MCF 10A (cell line): Measurements from ENCODE around the gene KATNA1. TPM values are rescaled to one million over a fixed set of nuclear protein-coding genes. Genes with fewer than 3 reads are reported as not detected.
A peak's percentile ranks its signal among the peaks of the same experiment; 100 is the strongest.

Experiments
- BruUV-seq: library from RNA; stranded (reverse); fragments of 400-500 nt; replicated peaks from 2 replicates; lab custom pipeline; 2021; lab: Mats Ljungman, UMichigan
- CTCF ChIA-PET: fragments of 300-600 bp; sonication (Branson Sonifier 250); formaldehyde crosslinking; extraction: SDS; loops from one replicate; lab custom pipeline; 2021; ENCODE audit warnings: antibody characterized with exemption, inconsistent platforms; lab: Yijun Ruan, JAX
- POLR2A ChIA-PET: fragments of 300-600, 350-650 bp; sonication (Branson Sonifier 250); formaldehyde crosslinking; extraction: SDS; loops from one replicate; lab custom pipeline; 2020; ENCODE audit warnings: antibody characterized with exemption, inconsistent platforms; lab: Yijun Ruan, JAX
- DNase-seq: peaks from one replicate; pipeline ENCODE4 v3.0.0-alpha.2; 2018; ENCODE audit not compliant: unreplicated experiment
- H3K27ac Mint-ChIP-seq: one replicate; pipeline ENCODE4 v1.8.0; 2022; ENCODE audit warnings: mild to moderate bottlenecking, low read depth, mixed read lengths; ENCODE audit not compliant: unreplicated experiment
- H3K27me3 Mint-ChIP-seq: one replicate; pipeline ENCODE4 v1.8.0; 2022; ENCODE audit warnings: mixed read lengths; ENCODE audit not compliant: insufficient read depth, unreplicated experiment
- H3K36me3 Mint-ChIP-seq: one replicate; pipeline ENCODE4 v1.8.0; 2022; ENCODE audit warnings: mild to moderate bottlenecking, moderate library complexity, mixed read lengths; ENCODE audit not compliant: insufficient read depth, unreplicated experiment
- H3K4me1 Mint-ChIP-seq: one replicate; pipeline ENCODE4 v1.8.0; 2022; ENCODE audit warnings: mixed read lengths; ENCODE audit not compliant: insufficient read depth, unreplicated experiment
- H3K4me3 Mint-ChIP-seq: one replicate; pipeline ENCODE4 v1.8.0; 2022; ENCODE audit warnings: mild to moderate bottlenecking, moderate library complexity, mixed read lengths; ENCODE audit not compliant: unreplicated experiment
- H3K9me3 Mint-ChIP-seq: one replicate; pipeline ENCODE4 v1.8.0; 2022; ENCODE audit warnings: mixed read lengths; ENCODE audit not compliant: unreplicated experiment
- CTCF ChIP-seq: fragments of 200-600 bp; IDR thresholded peaks from one replicate; pipeline ENCODE4 v1.8.0; 2022; ENCODE audit warnings: antibody characterized with exemption, mild to moderate bottlenecking; ENCODE audit not compliant: unreplicated experiment
- intact Hi-C: fragments of 100-400 bp; cut with micrococcal nuclease; formaldehyde crosslinking; loops from 2 replicates; pipeline ENCODE4 v1.14.1; 2022
- total RNA-seq: library from RNA; stranded (reverse); gene quantifications from 2 replicates; pipeline ENCODE4 v1.2.3, GENCODE V29; 2022

Gene KATNA1
- total RNA-seq, 1 experiment from 2014 or later = 25.8 TPM

GRCh38 chr6:149551920-149552319, 96.6 kb downstream of the KATNA1 start:
- Mint-ChIP-seq H3K27me3 (peaks cover 21% of the 10 kb centered on the region), H3K27ac (no peak overlapping the region), H3K4me3 (no peak overlapping the region), H3K36me3 (peaks cover 5% of the 10 kb centered on the region), H3K4me1 (peaks cover 5% of the 10 kb centered on the region), H3K9me3 (no peaks in the 10 kb centered on the region)
- CTCF ChIA-PET = interaction anchor here (1.0 kb wide), 1 partner anchor 10 kb away, joined by 3 read pairs; no protein-coding TSS in a partner anchor
- no TSS peak for BruUV-seq
- DNase-seq = no peak
- POLR2A ChIA-PET = interaction anchor here (1.4 kb wide), 1 partner anchor 12 kb away, joined by 6 read pairs; no protein-coding TSS in a partner anchor
- intact Hi-C loops = no loop called here
- no peak for TF ChIP-seq CTCF

GRCh38 chr6:149545754-149546471, 102.6 kb downstream of the KATNA1 start, which contains the start of gene PPIL4:
PPIL4 (minus strand) TSS chr6:149546043; CDS start chr6:149546005, 38 bp downstream.
- peak within 1 kb of the TSS; percentile 90 for H3K27ac Mint-ChIP-seq
- peak; percentile 88 for TF ChIP-seq CTCF
- H3K4me1 Mint-ChIP-seq = peaks cover 34% of the 10 kb centered on the region
- ChIA-PET POLR2A (interaction anchor here (0.5 to 8.0 kb wide), 24 partner anchors 9 to 1262 kb away, joined by 3 to 121 read pairs (median 4); partner anchors contain the start of genes GINM1, KATNA1, LATS1 and PCMT1), CTCF (interaction anchor here (0.5 to 4.0 kb wide), 14 partner anchors 9 to 797 kb away, joined by 3 to 26 read pairs (median 3); no protein-coding TSS in a partner anchor)
- peak; percentile 92 for DNase-seq
- H3K27me3 Mint-ChIP-seq = no peaks in the 10 kb centered on the region
- no TSS peak for BruUV-seq
- intact Hi-C loops = loop anchor here (1.0 to 10.0 kb wide), 3 partner anchors 19 to 379 kb away; partner anchors contain the start of genes KATNA1 and RAET1G
- H3K36me3 Mint-ChIP-seq = peaks cover 8% of the 10 kb centered on the region
- peak within 1 kb of the TSS; percentile 92 for H3K4me3 Mint-ChIP-seq
- H3K9me3 Mint-ChIP-seq = no peaks in the 10 kb centered on the region

DNA sequence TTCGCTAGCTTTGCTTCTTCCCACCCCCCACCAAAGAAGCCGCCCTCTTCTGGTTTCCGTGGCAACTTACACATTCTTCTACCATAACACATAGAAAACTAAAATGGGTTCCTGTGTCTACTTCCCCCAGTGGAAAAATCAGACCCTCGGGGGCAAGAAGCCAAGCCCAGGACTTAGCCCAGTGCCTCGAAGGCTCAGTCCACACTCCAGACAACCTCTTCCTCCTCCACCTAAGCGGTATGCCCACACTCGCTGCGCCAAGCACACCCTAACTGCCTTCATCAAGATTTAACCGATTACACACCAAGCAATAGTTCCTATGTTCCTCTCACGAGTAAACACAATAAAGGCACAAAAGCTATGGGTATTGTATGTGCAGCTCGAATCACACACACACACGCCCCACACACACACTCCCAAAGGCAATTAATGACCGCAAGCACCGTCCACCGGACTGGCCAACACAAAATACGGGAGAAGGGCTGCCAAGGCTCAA, 103.2 kb downstream of the KATNA1 start:
- ChIA-PET POLR2A (interaction anchor here (0.5 to 8.0 kb wide), 27 partner anchors 8 to 921 kb away, joined by 3 to 121 read pairs (median 4); partner anchors contain the start of genes GINM1, KATNA1, LATS1 and PCMT1), CTCF (interaction anchor here (0.5 to 4.0 kb wide), 14 partner anchors 8 to 797 kb away, joined by 3 to 26 read pairs (median 3); no protein-coding TSS in a partner anchor)
- intact Hi-C loops = loop anchor here (5.0 to 10.0 kb wide), 2 partner anchors 102 to 379 kb away; partner anchors contain the start of genes KATNA1 and RAET1G
- peak; percentile 13 for TF ChIP-seq CTCF
- H3K9me3 Mint-ChIP-seq = no peaks in the 10 kb centered on the region
- peak; percentile 35 for DNase-seq
- peaks cover 14% of the 10 kb centered on the region for H3K36me3 Mint-ChIP-seq
- peak overlapping the region; percentile 90 for H3K27ac Mint-ChIP-seq
- H3K4me3 Mint-ChIP-seq = peak overlapping the region; percentile 92
- TSS peak; percentile 58 for BruUV-seq
- peaks cover 34% of the 10 kb centered on the region for H3K4me1 Mint-ChIP-seq
- H3K27me3 Mint-ChIP-seq = no peaks in the 10 kb centered on the region

Other genes starting within 250 kb of the KATNA1 start
- gene SUMO4, start 248.5 kb downstream of the KATNA1 start, total RNA-seq = 1.6 and 2.1 TPM in 2 replicates
- gene ZC3H12D, start 163.7 kb downstream of the KATNA1 start, total RNA-seq = 0.29 TPM in 1 of 2 replicates, not detected in the other
- 37.2 and 47.7 TPM in 2 replicates for gene PPIL4, start 102.7 kb downstream of the KATNA1 start, total RNA-seq
- 27.7 and 29.6 TPM in 2 replicates for gene GINM1, start 82.3 kb downstream of the KATNA1 start, total RNA-seq
- 28.8 and 34.3 TPM in 2 replicates for gene LATS1, start 69.4 kb upstream of the KATNA1 start, total RNA-seq
- 47.8 and 50.5 TPM in 2 replicates for gene NUP43, start 97.8 kb upstream of the KATNA1 start, total RNA-seq
- gene PCMT1, start 101.0 kb upstream of the KATNA1 start, total RNA-seq = 117 and 121 TPM in 2 replicates
- 38.1 and 46.1 TPM in 2 replicates for gene LRP11, start 215.6 kb upstream of the KATNA1 start, total RNA-seq
- gene RAET1E, start 249.4 kb upstream of the KATNA1 start, total RNA-seq = 28.9 and 37.6 TPM in 2 replicates